Measurements from ENCODE around the gene SGK1.

GRCh38 chr6:134315189-134315588, 2.7 kb downstream of the SGK1 start:
- TF ChIP-seq RFX5 (IDR thresholded peaks at IDR 0.05; ENCODE audit: low read length) (no peak), RAD21 (IDR thresholded peaks at IDR 0.05; ENCODE audit: low read length) (no peak), RXRA (IDR thresholded peaks at IDR 0.05; ENCODE audit: borderline replicate concordance, low read depth) (no peak), EZH2phosphoT487 (IDR thresholded peaks at IDR 0.05; ENCODE audit: borderline replicate concordance, low read depth) (no peak), POLR2AphosphoS5 (IDR thresholded peaks at IDR 0.05; ENCODE audit: low read depth, low read length) (no peak), TAF1 (IDR thresholded peaks at IDR 0.05; ENCODE audit: borderline replicate concordance, low read depth, low read length) (no peak), EP300 (IDR thresholded peaks at IDR 0.05; ENCODE audit: borderline replicate concordance in 1 of 2, low read depth in 1 of 2, low read length in 1 of 2) (no peak)

All from SK-N-SH (cell line).